Measurements from ENCODE around the gene DMXL2. TPM values are rescaled to one million over a fixed set of nuclear protein-coding genes. Genes with fewer than 3 reads are reported as not detected.

Gene DMXL2
- total RNA-seq, 4 donors from 2014 or later: 34.7 to 81.2 (median 69.3) TPM

DNA sequence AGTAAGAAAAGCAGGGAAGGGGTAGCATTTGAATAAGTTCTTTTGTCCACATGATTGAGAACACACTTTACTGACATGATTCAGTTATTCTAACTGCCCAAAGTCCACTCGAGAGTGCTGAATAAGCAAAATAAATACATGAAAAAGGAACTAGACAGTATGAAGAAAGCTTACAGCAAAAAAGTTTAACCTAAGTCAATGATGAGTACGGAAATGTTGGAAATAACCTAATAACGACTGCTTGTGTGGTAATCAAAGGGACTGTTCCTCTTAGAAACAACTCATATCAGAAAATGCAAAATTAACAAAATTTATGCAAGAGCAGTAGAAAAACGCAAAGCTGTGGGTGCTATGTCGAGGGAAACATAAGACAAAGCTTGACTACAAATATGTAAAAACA, 36.6 kb downstream of the DMXL2 start:
- H3K9me3 ChIP-seq: no peaks in the 10 kb centered on the region
- no peak overlapping the region for H3K4me3 ChIP-seq
- no peaks in the 10 kb centered on the region for H3K4me1 ChIP-seq
- no peak overlapping the region for H3K27ac ChIP-seq
- no peaks in the 10 kb centered on the region for H3K27me3 ChIP-seq
- TF ChIP-seq POLR2A (IDR thresholded peaks at IDR 0.05): no peak
- TF ChIP-seq, protein P1, sequence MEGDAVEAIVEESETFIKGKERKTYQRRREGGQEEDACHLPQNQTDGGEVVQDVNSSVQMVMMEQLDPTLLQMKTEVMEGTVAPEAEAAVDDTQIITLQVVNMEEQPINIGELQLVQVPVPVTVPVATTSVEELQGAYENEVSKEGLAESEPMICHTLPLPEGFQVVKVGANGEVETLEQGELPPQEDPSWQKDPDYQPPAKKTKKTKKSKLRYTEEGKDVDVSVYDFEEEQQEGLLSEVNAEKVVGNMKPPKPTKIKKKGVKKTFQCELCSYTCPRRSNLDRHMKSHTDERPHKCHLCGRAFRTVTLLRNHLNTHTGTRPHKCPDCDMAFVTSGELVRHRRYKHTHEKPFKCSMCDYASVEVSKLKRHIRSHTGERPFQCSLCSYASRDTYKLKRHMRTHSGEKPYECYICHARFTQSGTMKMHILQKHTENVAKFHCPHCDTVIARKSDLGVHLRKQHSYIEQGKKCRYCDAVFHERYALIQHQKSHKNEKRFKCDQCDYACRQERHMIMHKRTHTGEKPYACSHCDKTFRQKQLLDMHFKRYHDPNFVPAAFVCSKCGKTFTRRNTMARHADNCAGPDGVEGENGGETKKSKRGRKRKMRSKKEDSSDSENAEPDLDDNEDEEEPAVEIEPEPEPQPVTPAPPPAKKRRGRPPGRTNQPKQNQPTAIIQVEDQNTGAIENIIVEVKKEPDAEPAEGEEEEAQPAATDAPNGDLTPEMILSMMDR (IDR thresholded peaks at IDR 0.05): no peak
- no peak for DNase-seq
- no peaks in the 10 kb centered on the region for H3K36me3 ChIP-seq

DNA sequence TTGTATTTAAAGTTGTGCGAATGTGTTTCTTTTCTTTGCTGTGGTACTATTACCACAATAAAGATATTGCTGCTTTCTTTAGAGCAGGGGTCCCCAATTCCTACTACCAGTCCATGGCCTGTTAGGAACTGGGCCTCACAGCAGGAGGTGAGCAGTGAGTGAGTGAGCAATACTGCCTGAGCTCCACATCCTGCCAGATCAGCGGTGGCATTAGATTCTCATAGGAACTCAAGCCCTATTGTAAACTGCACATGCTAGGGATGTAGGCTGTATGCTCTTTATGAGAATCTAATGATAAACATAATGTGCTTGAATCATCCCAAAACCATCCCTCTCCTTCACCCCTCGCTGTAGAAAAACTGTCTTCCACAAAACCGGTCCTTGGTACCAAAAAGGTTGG, 41.6 kb downstream of the DMXL2 start:
- H3K9me3 ChIP-seq: no peaks in the 10 kb centered on the region
- no peak for TF ChIP-seq POLR2A (IDR thresholded peaks at IDR 0.05)
- TF ChIP-seq, protein P1 (IDR thresholded peaks at IDR 0.05): no peak
- H3K4me1 ChIP-seq: peaks cover 0 to 5% (median 0%) of the 10 kb centered on the region in 4 donors

DNA sequence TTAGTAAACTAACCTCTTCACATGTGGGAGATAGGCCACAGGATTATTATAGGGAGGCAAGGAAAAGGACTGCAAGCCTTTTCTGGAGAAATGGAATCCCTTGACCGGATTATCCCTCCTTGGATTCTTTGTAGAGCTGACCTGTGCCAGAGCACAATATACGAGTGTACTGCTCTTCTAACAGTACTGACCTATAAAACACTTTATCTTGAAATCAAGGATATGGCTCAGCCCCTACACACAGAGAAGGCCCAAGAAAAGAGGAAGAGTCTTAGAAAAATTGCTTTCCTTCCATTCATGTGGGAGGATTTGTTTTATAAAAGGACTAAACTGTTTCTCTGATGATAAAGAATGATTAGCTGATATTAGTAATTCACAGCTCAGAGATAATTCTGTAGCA, 42.2 kb downstream of the DMXL2 start:
- peaks cover 0 to 5% (median 0%) of the 10 kb centered on the region in 4 donors for H3K4me1 ChIP-seq
- no peak for TF ChIP-seq POLR2A (IDR thresholded peaks at IDR 0.05)
- TF ChIP-seq, protein P1 (IDR thresholded peaks at IDR 0.05): no peak
- no peaks in the 10 kb centered on the region for H3K27me3 ChIP-seq
- H3K9me3 ChIP-seq: no peaks in the 10 kb centered on the region
- no peak overlapping the region for H3K4me3 ChIP-seq
- H3K27ac ChIP-seq: no peak overlapping the region
- H3K36me3 ChIP-seq: no peaks in the 10 kb centered on the region
- DNase-seq: no peak

More for the DNA sequence above, 41.6 kb downstream of the DMXL2 start:
- H3K4me3 ChIP-seq: no peak overlapping the region
- no peaks in the 10 kb centered on the region for H3K36me3 ChIP-seq
- no peak overlapping the region for H3K27ac ChIP-seq
- H3K27me3 ChIP-seq: no peaks in the 10 kb centered on the region
- no peak for DNase-seq

DNA sequence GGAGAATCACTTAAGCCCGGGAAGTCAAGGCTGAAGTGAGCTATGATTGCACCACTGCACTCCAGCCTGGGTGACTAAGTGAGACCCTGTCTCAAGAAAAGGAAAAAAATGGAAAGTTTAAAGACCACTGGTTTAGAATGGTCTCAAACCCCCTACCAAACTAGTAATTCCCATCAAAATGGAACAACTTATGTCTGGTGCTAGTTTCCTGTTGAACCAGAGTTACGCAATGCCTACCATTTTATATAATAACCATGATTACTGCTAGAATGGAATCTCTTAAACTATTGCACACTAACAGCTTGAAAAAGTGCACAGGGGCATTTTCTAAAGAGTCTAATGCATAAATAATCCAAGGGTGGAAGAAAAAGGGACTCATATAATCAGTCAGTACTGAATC, 43.6 kb downstream of the DMXL2 start:
- H3K36me3 ChIP-seq: no peaks in the 10 kb centered on the region
- H3K27me3 ChIP-seq: no peaks in the 10 kb centered on the region
- no peak overlapping the region for H3K4me3 ChIP-seq
- no peak for DNase-seq
- no peaks in the 10 kb centered on the region for H3K9me3 ChIP-seq
- peaks cover 0 to 5% (median 0%) of the 10 kb centered on the region in 4 donors for H3K4me1 ChIP-seq
- no peak overlapping the region for H3K27ac ChIP-seq
- TF ChIP-seq, protein P1 (IDR thresholded peaks at IDR 0.05): no peak
- no peak for TF ChIP-seq POLR2A (IDR thresholded peaks at IDR 0.05)

DNA sequence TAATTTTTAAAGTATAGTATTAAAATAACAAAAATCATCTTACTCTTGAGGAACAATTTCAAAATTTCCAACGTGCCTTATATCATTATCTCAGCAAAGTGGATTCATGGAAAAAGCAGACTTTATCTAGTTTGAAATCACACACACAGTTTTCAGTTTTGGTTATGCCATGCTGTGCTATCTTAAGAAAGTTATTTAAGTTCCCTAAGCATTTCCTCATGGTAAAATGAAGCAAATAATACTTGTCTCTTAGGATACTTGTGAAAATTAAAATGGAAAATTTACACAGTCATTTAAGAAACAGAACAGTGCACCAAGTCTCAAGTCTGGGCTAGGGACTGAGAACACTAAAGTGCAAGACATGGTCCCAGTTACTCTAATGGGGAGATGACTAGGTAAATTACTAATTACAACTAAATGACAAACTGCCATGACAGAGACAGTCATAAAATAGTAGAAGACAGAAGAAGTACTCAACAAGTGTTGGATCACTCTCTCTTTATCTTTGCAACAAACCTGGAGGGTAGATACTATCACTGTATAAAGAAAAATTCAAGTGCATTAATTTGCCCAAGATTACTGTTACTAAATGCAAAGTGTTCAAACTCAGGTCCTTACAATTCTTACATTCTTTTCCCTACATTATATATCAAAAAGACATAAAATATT, 44.8 kb downstream of the DMXL2 start:
- TF ChIP-seq, protein P1 (IDR thresholded peaks at IDR 0.05): no peak
- no peak for TF ChIP-seq POLR2A (IDR thresholded peaks at IDR 0.05)
- Histone ChIP-seq H3K36me3 (no peaks in the 10 kb centered on the region), H3K4me3 (no peak overlapping the region), H3K9me3 (no peaks in the 10 kb centered on the region), H3K27ac (peak overlapping the region in 1 of 4 donors; percentile 39), H3K27me3 (no peaks in the 10 kb centered on the region), H3K4me1 (peaks cover 0 to 5% (median 0%) of the 10 kb centered on the region in 4 donors)
- no peak for DNase-seq
